Activated naive CD4-positive, alpha-beta T cell (primary cell): ENCODE results near the gene LPCAT1.
A peak's percentile ranks its signal among the peaks of the same experiment; 100 is the strongest.
"Not testable (repeated sequence)": the region's sequence is repeated elsewhere in the genome, so short reads cannot be mapped to it uniquely, and the experiment has no call there.

Source experiments
- DNase-seq, 4 experiments: peaks; one replicate each; lab custom pipeline; 2025; lab: John Stamatoyannopoulos, UW

LPCAT1 gene

DNA sequence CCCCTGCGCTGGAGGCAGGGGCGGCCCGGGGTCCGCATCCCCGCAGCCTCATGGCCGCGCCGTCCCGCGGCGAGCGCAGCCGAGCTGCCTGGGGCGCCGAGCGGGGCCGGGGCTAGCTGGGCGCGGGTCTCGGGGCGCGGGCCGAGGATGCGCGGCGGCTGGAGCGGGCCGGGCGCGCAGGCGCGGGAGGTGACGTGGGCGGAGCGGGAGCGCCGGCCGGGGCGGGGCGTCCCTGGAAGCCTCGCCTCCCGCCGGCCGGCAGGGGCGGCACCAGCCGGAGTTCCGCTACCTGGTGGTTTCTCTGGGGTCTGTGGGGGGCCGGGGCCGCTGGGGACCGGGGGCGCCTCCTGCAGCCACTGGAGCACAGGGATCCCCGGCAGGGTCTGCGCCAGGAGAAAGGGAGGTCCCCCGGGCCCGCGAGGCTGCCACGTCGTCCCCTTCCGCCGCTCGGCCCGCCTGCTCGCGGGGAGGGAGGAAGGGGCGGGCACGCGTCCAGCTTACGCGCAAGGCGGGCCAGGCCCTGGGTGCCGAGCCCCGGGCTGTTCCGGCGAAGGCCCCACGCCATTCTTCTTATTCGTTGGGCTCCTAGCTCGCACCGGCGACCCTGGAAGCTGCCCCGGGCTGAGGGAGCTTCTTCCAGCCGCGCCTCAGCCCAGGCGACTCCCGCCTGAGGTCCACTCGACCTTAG is at the start of gene LPCAT1:
Gene LPCAT1, minus strand, starts transcription at position 168 of the 688 bp plus-strand sequence. Its CDS starts 116 bp downstream, at position 52.
- peak; percentile 37 to 69 (median 52) for DNase-seq

- DNase-seq = not testable (repeated sequence)
Measured at GRCh38 chr5:1571875-1572274, 48.1 kb upstream of the LPCAT1 start.

DNA sequence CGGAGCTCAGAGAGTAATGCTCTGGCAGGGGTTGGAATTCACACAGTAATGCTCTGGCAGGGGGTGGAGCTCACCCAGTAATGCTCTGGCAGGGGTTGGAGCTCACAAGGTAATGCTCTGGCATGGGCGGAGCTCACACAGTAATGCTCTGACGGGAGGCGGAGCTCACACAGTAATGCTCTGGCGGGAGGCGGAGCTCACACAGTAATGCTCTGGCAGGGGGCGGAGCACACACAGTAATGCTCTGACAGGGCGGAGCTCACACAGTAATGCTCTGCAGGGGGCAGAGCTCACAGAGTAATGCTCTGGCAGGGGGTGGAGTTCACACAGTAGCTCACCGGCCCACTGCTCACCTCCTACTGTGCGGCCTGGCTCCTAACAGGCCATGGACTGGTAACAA is 47.2 kb upstream of the LPCAT1 start:
- no peak for DNase-seq

DNA sequence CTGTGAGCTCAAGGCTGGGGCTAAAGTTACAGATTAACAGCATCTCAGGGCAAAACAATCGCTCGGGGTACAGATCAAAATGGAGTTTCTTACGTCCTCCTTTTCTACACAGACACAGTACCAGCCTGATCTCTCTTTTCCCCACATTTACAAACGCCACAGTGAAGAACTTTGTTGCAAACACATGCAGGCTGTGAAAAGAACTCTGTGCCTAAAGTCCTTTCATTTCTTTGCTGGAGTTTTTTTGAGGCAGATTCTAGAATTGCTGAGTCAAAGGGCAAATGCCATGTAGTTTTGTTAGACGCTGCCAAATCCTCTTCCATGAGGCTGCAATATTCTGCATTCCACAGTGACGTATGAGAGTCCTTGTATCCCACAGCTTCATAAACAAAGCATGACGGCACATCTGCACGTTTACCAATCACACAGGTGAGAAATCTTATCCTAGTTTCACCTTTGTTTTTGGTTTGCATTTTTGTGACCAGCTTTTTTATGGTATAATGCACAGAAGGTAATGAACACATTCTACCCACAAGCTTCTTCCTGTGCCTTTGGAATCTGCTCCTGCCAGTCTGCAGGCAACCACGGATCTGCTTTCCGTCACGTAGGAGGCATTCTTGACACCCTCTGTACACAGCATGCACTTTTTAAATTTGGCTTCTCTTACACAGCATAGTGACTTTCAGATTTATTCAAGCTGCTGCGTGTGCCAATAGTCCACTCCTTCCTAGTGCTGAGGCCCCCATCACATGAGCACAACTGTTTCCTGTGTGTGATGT is 44.6 kb upstream of the LPCAT1 start:
- no peak for DNase-seq

DNA sequence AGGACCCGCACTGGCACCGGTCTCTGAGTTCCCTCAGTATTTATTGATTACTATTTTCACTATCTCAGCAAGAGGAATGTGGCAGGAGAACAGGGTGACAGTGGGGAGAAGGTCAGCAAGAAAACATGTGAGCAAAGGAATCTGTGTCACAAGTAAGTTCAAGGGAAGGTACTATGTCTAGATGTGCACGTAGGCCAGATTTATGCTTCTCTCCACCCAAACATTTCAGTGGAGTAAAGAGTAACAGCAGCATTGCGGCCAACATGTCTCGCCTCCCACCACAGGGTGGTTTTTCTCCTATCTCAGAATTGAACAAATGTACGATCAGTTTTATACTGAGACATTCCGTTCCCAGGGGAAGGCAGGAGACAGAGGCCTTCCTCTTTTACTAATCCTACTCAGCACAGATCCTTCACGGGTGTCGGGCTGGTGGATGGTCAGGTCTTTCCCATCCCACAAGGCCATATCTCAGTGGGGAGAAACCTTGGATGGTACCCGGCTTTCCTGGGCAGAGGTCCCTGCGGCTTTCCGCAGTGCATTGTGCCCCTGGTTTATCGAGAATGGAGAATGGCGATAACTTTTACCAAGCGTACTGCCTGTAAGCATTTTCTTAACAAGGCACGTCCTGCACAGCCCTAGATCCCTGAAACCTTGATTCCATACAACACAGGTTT is 43.9 kb upstream of the LPCAT1 start:
- DNase-seq = not testable (repeated sequence)

DNA sequence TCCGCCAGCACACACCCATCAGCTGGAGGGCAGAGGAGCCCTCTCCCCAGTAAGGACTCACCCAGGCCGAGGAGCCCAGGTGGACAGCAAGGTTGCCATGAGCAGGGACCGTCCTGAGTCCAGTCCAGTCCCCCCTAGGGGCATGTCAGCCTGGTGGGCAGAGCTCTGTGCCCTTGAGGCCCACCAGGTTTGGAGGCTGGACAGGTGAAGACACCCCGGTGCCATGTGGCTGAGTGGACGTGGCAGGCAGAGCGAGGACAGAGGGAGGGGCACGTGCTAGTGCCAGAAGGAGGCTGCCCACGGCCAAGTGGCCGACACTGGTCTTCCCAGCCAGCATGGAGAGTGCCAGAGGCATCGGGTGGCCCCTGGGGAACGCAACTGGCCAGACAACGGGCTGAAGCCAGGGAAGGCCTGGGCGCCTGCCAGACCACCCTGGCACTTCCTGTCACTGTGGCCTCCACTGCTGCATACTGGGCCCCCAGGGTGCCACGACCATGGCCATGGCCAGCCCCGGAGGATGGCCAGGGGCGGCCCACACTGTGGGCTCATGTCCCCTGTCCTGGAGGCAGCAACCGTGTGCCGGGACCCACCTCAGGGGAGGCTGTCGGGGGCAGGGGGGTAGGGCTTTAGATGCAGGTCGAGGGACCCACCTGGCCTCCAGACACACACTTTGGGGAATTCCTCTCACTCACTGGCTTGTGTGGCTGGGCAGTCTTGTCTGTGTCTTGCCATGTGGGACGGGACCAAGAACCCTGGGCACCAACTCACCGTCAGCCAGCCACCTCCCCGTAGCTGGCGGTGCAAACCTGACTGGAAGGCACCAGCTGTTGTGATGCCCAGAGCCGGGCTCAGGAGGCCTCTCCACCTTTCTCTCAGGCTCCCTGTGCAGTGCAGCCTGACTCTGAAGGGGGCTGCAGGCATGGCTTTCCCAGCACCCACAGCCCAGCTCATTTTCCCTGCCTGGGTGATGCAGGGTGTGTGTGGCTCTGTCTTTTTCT is 42.3 kb upstream of the LPCAT1 start:
- DNase-seq = no peak

GRCh38 chr5:1564824-1565736 is 41.3 kb upstream of the LPCAT1 start:
- DNase-seq = no peak

DNA sequence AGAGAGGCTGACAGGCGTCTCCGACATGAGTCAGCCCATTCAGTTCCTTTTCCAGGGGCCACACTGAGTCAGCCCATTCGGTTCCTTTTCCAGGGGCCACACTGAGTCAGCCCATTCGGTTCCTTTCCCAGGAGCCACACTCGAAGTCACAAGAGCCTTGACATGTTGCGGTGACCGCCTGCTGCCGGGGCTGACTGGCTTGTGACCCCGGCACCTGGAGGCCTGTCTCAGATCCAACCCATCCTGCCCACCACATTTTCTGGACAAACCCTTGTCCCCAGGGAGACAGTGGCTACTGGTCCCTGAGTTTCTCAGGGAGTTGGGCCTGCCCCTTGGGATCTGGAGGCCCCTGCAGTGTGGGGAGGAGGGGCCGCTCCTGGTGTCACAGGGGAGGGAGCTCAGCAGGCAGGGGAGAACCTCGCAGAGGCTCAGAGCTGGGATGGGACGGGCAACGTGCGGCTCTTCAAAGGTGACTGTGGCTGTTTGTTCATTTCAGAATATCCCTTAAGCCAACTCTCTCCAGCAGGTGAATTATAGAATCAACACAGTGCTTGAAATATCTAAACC is 40.5 kb upstream of the LPCAT1 start:
- no peak for DNase-seq

GRCh38 chr5:1563617-1564181 is 39.9 kb upstream of the LPCAT1 start:
- no peak for DNase-seq

DNA sequence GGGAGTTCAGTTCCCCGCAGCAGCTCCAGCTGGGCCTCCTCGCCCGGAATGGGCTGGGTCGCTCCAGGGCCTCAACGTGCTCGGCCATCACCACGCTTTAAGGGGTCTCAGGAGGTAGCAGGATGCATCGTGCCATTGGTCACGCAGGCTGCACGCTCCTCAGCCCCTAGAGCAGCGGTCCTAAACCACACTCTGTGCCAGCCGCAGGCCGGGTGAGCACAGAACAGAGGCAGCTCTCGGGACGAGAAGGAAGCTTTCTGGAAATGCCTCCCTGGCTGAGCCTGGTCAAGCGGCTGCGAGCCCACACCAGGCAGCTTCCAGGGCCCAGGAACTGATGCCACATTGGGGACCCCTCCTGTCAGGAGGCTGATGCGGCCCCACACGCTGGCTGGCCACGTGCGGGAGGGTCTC is 39.3 kb upstream of the LPCAT1 start:
- DNase-seq = no peak

GRCh38 chr5:1562599-1562998 is 38.8 kb upstream of the LPCAT1 start:
- no peak for DNase-seq

GRCh38 chr5:1561402-1561929 is 37.7 kb upstream of the LPCAT1 start:
- DNase-seq = no peak

DNA sequence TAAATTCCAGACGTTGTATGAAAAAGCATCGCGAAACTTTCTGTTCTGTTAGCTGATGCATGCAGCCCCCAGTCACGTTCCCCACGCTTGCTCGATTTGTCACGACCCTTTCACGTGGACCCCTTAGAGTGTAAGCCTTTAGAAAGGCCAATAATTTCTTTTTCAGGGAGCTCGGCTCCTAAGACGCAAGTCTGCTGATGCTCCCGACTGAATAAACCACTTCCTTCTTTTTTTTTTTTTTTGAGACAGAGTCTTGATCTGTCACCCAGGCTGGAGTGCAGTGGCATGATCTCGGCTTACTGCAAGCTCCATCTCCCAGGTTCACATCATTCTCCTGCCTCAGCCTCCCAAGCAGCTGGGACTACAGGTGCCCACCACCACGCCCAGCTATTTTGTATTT is 36.7 kb upstream of the LPCAT1 start:
- not testable (repeated sequence) for DNase-seq

DNA sequence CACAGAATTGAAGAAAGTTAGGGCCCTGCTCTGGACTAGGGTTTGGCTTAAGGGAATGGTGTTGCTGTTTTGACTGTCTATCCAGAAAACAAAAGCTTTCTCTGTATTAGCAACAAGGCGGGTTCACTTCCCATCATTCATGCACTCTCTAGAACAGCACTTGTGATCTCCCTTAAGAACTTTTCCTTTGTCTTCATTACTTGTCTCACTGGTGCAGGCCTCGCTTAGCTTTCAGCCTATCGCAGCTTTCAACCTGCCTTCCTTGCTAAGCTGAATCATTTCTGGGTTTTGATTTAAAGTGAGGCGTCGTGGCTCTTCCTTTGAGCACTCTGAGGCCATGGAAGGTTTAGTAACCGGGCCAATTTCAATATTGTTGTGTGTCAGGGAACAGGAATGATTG is 35.2 kb upstream of the LPCAT1 start:
- DNase-seq = no peak

DNA sequence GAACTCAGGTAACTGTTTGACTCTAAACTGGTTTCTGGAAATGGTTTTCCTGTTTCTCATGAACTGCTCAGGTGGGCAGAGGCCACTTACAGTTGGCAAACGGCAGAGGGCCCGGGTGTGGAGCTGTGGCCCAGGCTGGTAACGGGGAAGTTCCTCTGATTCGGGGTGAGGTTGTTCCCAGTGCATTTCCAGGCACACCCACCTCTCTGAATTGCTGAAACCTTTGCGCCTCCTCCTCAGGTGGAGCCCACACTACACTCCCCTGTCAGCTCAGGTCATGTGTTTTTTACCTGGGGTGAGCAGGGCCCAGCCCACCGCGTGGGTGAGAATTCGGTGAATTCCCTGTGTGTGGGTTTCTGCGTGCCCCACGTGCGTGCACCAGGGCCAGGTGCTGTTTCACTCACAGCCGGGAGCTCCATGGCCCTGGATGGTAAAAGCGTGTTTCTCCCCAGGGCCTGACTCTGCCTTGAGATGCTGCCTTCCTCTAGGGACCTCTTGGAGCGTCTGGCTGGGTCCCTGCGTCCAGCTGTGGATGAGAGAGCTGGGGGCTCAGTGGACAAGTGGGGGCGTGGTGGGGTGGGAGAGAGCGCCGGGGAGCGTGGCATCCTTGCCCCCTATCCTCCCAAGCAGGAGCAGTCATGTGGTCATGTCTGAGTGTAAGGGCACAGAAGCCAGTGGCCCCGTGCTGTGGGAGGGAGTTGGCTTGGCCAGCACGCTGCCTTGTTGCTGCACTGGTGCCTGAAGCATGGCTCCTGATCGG is 33.5 kb upstream of the LPCAT1 start:
- DNase-seq = no peak

- no peak for DNase-seq
Measured at GRCh38 chr5:1555808-1556731, 32.3 kb upstream of the LPCAT1 start.

GRCh38 chr5:1555011-1555807 is 31.4 kb upstream of the LPCAT1 start:
- no peak for DNase-seq
